SK-N-SH treated with all-trans-retinoic acid at 6 μM for 48 hours (cell line): ENCODE measurements around the gene STYXL1.

ENCODE experiments used
- ATAC-seq: fragments of 200-7000 bp; cut with Tn5 transposase; 3 replicates; pipeline ENCODE4 v1.9.1; 2020; ENCODE audit warnings: mild to moderate bottlenecking, moderate library complexity
- ARNTL ChIP-seq: fragments of 450-650 bp; formaldehyde crosslinking; IDR thresholded peaks from 2 replicates; pipeline ENCODE4 v1.5.0; 2020; ENCODE audit warnings: low read depth, mild to moderate bottlenecking, moderate library complexity, borderline replicate concordance
- BACH2 ChIP-seq: fragments of 250-450 bp; sonication (Bioruptor Pico); IDR thresholded peaks from 2 replicates; pipeline ENCODE4 v1.9.0; 2021; ENCODE audit warnings: mild to moderate bottlenecking, borderline replicate concordance
- CREB5 ChIP-seq: fragments of 250-450 bp; sonication (Bioruptor Pico); IDR thresholded peaks from 2 replicates; pipeline ENCODE4 v1.5.1; 2020; ENCODE audit warnings: low read depth, mild to moderate bottlenecking, moderate library complexity
- CSDC2 ChIP-seq: fragments of 250-450 bp; sonication (Bioruptor Pico); IDR thresholded peaks from 2 replicates; pipeline ENCODE4 v1.5.0; 2020; ENCODE audit warnings: mild to moderate bottlenecking, moderate library complexity
- CSRNP3 ChIP-seq: fragments of 250-450 bp; sonication (Bioruptor Pico); IDR thresholded peaks from 2 replicates; pipeline ENCODE4 v1.5.1; 2021; ENCODE audit warnings: mild to moderate bottlenecking, moderate library complexity
- ESRRG ChIP-seq: fragments of 250-450 bp; sonication (Bioruptor Pico); IDR thresholded peaks from 2 replicates; pipeline ENCODE4 v1.6.1; 2021; ENCODE audit warnings: mild to moderate bottlenecking
- GLIS3 ChIP-seq: fragments of 250-450 bp; sonication (Bioruptor Pico); IDR thresholded peaks from 2 replicates; pipeline ENCODE4 v1.5.0; 2020; ENCODE audit warnings: mild to moderate bottlenecking, moderate library complexity
- ISL1 ChIP-seq: fragments of 250-450 bp; sonication (Bioruptor Pico); IDR thresholded peaks from 2 replicates; pipeline ENCODE4 v2.1.2; 2022; ENCODE audit warnings: mild to moderate bottlenecking, moderate library complexity
- OSR1 ChIP-seq: fragments of 250-450 bp; sonication (Bioruptor Pico); IDR thresholded peaks from 2 replicates; pipeline ENCODE4 v1.8.0; 2022; ENCODE audit warnings: moderate library complexity, mild to moderate bottlenecking, inconsistent platforms
- PPARA ChIP-seq: fragments of 250-450 bp; sonication (Bioruptor Pico); IDR thresholded peaks from 2 replicates; pipeline ENCODE4 v1.5.0; 2020; ENCODE audit warnings: mild to moderate bottlenecking, borderline replicate concordance
- RARB ChIP-seq: fragments of 250-450 bp; sonication (Bioruptor Pico); IDR thresholded peaks from 2 replicates; pipeline ENCODE4 v1.8.0; 2021; ENCODE audit warnings: mild to moderate bottlenecking, moderate library complexity
- SNAI2 ChIP-seq: fragments of 250-450 bp; sonication (Bioruptor Pico); IDR thresholded peaks from 2 replicates; pipeline ENCODE4 v1.5.0; 2020; ENCODE audit warnings: mild to moderate bottlenecking, moderate library complexity
- TCF4 ChIP-seq: fragments of 250-450 bp; sonication (Bioruptor Pico); IDR thresholded peaks from 2 replicates; pipeline ENCODE4 v1.8.0; 2021; ENCODE audit warnings: mild to moderate bottlenecking, moderate library complexity, borderline replicate concordance
- TOX ChIP-seq: fragments of 250-450 bp; sonication (Bioruptor Pico); IDR thresholded peaks from 2 replicates; pipeline ENCODE4 v1.8.0; 2021; ENCODE audit warnings: mild to moderate bottlenecking, moderate library complexity, borderline replicate concordance
- TSHZ2 ChIP-seq: fragments of 250-450 bp; sonication (Bioruptor Pico); IDR thresholded peaks from 2 replicates; pipeline ENCODE4 v1.5.0; 2020; ENCODE audit warnings: mild to moderate bottlenecking, moderate library complexity
- ZC3H10 ChIP-seq: fragments of 250-450 bp; sonication (Bioruptor Pico); IDR thresholded peaks from 2 replicates; pipeline ENCODE4 v1.5.1; 2021; ENCODE audit warnings: mild to moderate bottlenecking, moderate library complexity
- ZFP3 ChIP-seq: fragments of 250-450 bp; sonication (Bioruptor Pico); IDR thresholded peaks from 2 replicates; pipeline ENCODE4 v1.5.0; 2020; ENCODE audit warnings: mild to moderate bottlenecking, moderate library complexity
- ZFP30 ChIP-seq: fragments of 450-650 bp; formaldehyde crosslinking; IDR thresholded peaks from 2 replicates; pipeline ENCODE4 v1.5.0; 2022; ENCODE audit warnings: mild to moderate bottlenecking, moderate library complexity
- ZNF565 ChIP-seq: fragments of 450-650 bp; formaldehyde crosslinking; conservative IDR thresholded peaks from 2 replicates; pipeline ENCODE4 v1.5.0; 2020; ENCODE audit warnings: low read depth, mild to moderate bottlenecking, moderate library complexity
- ZNF70 ChIP-seq: fragments of 450-650 bp; formaldehyde crosslinking; IDR thresholded peaks from 2 replicates; pipeline ENCODE4 v1.5.0; 2020; ENCODE audit warnings: mild to moderate bottlenecking, moderate library complexity
- ZNF8 ChIP-seq: fragments of 450-650 bp; formaldehyde crosslinking; IDR thresholded peaks from 2 replicates; pipeline ENCODE4 v1.5.0; 2020; ENCODE audit warnings: mild to moderate bottlenecking, moderate library complexity
- TF ChIP-seq, protein P1 (sequence below): fragments of 250-450 bp; sonication (Bioruptor Pico); IDR thresholded peaks from 2 replicates; pipeline ENCODE4 v1.8.0; 2020; ENCODE audit warnings: mild to moderate bottlenecking, moderate library complexity, borderline replicate concordance

STYXL1 gene

DNA sequence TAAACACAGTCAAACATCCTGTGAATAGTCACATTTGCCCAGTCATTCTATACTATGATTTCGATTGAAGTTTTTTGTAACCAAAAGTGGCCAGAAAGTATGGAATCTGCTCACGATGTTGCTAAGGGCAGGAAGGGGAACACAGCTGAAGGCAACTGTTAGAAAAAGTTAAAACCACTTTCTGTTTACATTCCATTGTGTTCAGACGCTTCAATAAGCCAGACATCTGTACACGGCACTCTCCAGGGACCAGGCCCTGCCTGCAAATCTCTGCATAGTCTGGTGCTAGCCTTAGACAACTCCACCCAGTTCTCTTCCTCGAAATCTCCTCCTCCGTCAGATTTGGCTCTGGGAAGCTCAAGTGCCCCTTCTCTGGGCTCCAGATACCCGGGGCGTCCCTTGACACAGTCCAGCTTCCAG, 36.3 kb downstream of the STYXL1 start:
- no peak for ATAC-seq
- TF ChIP-seq ESRRG (CRISPR knock-in tag): no peak
- no peak for TF ChIP-seq GLIS3
- no peak for TF ChIP-seq ZNF8 (CRISPR knock-in tag)
- TF ChIP-seq ZFP30 (CRISPR knock-in tag): no peak
- TF ChIP-seq CSRNP3 (CRISPR knock-in tag): no peak
- TF ChIP-seq RARB: no peak
- no peak for TF ChIP-seq ZFP3
- TF ChIP-seq TOX (CRISPR knock-in tag): no peak
- TF ChIP-seq TSHZ2 (CRISPR knock-in tag): no peak
- TF ChIP-seq CREB5 (CRISPR knock-in tag): no peak
- no peak for TF ChIP-seq TCF4
- no peak for TF ChIP-seq OSR1 (CRISPR knock-in tag)
- TF ChIP-seq CSDC2 (CRISPR knock-in tag): no peak
- TF ChIP-seq BACH2 (CRISPR knock-in tag): no peak
- no peak for TF ChIP-seq ZNF565 (CRISPR knock-in tag)
- no peak for TF ChIP-seq ZC3H10 (CRISPR knock-in tag)
- no peak for TF ChIP-seq PPARA
- no peak for TF ChIP-seq ZNF70 (CRISPR knock-in tag)
- TF ChIP-seq ARNTL: no peak
- no peak for TF ChIP-seq SNAI2 (CRISPR knock-in tag)
- TF ChIP-seq, all 23 proteins: peak for 0

DNA sequence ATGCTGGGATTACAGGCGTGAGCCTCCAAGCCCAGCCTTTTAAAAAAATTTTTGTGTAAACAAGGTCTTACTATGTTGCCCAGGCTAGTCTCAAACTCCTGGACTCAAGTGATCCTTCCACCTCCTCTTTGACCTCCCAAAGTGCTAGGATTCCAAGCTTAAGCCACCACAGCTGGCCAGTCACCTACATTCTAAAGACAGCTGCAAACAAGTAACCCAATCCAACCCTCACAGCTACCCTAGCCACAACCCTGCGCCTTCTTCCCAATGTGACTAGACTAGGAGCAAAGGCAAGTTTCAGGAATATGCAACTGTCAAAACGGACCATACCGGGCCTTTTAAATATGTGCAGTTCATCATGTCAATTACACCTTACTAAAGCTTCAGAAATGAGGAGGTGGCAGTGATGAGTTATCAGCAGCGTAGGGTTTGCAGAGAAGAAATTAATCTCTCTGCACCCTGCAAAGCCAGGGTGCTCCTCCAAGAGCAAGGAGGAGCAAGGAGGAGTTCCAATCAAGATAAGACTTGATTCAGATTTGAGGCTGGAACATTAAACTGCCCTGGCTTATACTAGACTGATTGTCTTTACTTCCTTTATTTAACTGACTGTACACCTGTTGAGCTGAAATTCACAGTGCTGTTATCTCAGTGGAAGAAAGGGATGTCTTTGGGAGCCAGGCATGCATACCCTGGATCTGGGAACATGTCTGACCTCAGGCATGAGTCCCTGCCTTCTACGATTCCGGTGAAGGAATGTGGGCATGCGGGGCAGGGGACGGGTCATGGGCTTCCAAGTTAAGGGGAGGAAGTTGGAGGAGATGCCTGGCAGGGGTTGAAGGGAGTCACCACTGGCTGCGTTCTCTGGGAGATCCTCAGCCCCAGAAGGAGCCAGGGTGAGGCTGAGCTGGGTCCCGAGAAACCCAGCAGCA, 37.9 kb downstream of the STYXL1 start:
- ATAC-seq: no peak
- TF ChIP-seq ZNF8 (CRISPR knock-in tag): no peak
- no peak for TF ChIP-seq BACH2 (CRISPR knock-in tag)
- TF ChIP-seq SNAI2 (CRISPR knock-in tag): no peak
- TF ChIP-seq, protein P1, sequence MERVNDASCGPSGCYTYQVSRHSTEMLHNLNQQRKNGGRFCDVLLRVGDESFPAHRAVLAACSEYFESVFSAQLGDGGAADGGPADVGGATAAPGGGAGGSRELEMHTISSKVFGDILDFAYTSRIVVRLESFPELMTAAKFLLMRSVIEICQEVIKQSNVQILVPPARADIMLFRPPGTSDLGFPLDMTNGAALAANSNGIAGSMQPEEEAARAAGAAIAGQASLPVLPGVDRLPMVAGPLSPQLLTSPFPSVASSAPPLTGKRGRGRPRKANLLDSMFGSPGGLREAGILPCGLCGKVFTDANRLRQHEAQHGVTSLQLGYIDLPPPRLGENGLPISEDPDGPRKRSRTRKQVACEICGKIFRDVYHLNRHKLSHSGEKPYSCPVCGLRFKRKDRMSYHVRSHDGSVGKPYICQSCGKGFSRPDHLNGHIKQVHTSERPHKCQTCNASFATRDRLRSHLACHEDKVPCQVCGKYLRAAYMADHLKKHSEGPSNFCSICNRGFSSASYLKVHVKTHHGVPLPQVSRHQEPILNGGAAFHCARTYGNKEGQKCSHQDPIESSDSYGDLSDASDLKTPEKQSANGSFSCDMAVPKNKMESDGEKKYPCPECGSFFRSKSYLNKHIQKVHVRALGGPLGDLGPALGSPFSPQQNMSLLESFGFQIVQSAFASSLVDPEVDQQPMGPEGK (CRISPR knock-in tag): no peak
- TF ChIP-seq RARB: no peak
- no peak for TF ChIP-seq ESRRG (CRISPR knock-in tag)
- TF ChIP-seq ZC3H10 (CRISPR knock-in tag): no peak
- TF ChIP-seq TOX (CRISPR knock-in tag): no peak
- no peak for TF ChIP-seq CSDC2 (CRISPR knock-in tag)
- no peak for TF ChIP-seq TCF4
- no peak for TF ChIP-seq ARNTL
- no peak for TF ChIP-seq ISL1 (CRISPR knock-in tag)
- no peak for TF ChIP-seq TSHZ2 (CRISPR knock-in tag)
- TF ChIP-seq ZFP3: no peak
- TF ChIP-seq ZNF70 (CRISPR knock-in tag): no peak
- no peak for TF ChIP-seq OSR1 (CRISPR knock-in tag)
- TF ChIP-seq, all 23 proteins: peak for 0
